LHCN-M2 (cell line): ENCODE measurements around the gene C14orf132. TPM values are rescaled to one million over a fixed set of nuclear protein-coding genes. Genes with fewer than 3 reads are reported as not detected.

Experiments used
- DNase-seq: peaks from one replicate; pipeline ENCODE4 v3.0.0-alpha.2; 2012; ENCODE audit warnings: low read depth
- total RNA-seq: library from RNA; depleted of rRNA; stranded (reverse); fragments of >200 nt; gene quantifications from 2 replicates; pipeline ENCODE4 v1.2.3, GENCODE V29; 2014

C14orf132 gene
- total RNA-seq, 1 experiment from 2014 or later, result 7.9 TPM

- DNase-seq, result peak; percentile 74
Measured at GRCh38 chr14:96098309-96098998, 59.3 kb downstream of the C14orf132 start.

- DNase-seq, result no peak
Measured at GRCh38 chr14:96098999-96099335, 59.8 kb downstream of the C14orf132 start.

GRCh38 chr14:96100161-96101064, 61.3 kb downstream of the C14orf132 start:
- DNase-seq, result peak; percentile 68

- DNase-seq, result no peak
Measured at GRCh38 chr14:96102081-96102856, 63.1 kb downstream of the C14orf132 start.

GRCh38 chr14:96103075-96103474, 63.9 kb downstream of the C14orf132 start:
- no peak for DNase-seq

- DNase-seq, result no peak
Measured at GRCh38 chr14:96103560-96104460, 64.6 kb downstream of the C14orf132 start.

GRCh38 chr14:96104469-96105057, 65.4 kb downstream of the C14orf132 start:
- peak; percentile 83 for DNase-seq

GRCh38 chr14:96105089-96105925, 66.1 kb downstream of the C14orf132 start:
- no peak for DNase-seq

- no peak for DNase-seq
Measured at GRCh38 chr14:96105926-96106441, 66.8 kb downstream of the C14orf132 start.

GRCh38 chr14:96106891-96107290, 67.7 kb downstream of the C14orf132 start:
- no peak for DNase-seq

- no peak for DNase-seq
Measured at GRCh38 chr14:96108061-96108795, 69.1 kb downstream of the C14orf132 start.

GRCh38 chr14:96108911-96109310, 69.7 kb downstream of the C14orf132 start:
- no peak for DNase-seq

- DNase-seq, result no peak
Measured at GRCh38 chr14:96109596-96110355, 70.6 kb downstream of the C14orf132 start.

- no peak for DNase-seq
Measured at GRCh38 chr14:96112032-96112431, 72.9 kb downstream of the C14orf132 start.

GRCh38 chr14:96114002-96114401, 74.8 kb downstream of the C14orf132 start:
- no peak for DNase-seq

GRCh38 chr14:96117101-96117897, 78.1 kb downstream of the C14orf132 start:
- DNase-seq, result peak; percentile 14

- DNase-seq, result no peak
Measured at GRCh38 chr14:96117960-96118359, 78.8 kb downstream of the C14orf132 start.
